Ecto neural progenitor cell (in vitro differentiated cells): ENCODE measurements around the gene U2AF2.

Experiments
- DNase-seq: peaks from one replicate; pipeline ENCODE4 v3.0.0-alpha.2; 2018; ENCODE audit warnings: low spot score

The U2AF2 gene

DNA sequence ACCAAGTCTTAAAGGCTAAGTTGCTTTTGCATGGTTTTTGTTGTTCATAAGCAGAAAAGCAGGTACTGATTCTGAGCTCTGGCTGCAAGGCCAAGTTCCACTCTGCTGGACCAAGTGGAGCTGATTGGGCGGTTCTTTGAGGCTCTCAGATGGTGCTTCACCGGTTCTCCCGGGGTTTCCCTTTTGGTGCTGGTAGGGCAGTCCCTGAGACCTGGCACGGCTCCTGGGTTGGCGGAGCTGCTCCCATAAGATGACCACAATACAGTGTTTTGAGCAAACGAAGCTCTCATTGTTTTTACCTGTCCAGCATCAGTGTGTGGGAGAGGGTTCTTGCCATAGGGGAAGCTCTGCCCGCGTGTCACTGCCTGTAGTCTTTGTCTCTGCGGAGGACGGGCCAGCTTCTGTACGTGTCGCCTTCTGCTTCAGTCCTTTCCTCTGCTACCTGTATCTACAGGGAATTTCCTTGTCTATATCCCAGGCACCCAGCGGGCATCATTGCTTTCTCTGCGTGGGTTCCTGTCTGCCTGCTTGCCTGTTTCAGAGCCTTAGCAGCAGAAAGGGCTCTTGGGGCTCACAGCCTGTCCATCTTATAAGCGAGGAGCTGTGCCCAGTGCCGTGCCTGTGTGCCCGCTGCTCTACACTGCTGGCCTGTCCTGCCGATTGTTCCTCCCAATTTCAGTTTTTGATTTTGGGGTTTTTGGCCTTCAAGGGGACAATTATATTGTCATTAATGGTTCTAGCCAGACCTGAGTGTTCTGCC is 2.3 kb downstream of the U2AF2 start:
- DNase-seq: no peak

DNA sequence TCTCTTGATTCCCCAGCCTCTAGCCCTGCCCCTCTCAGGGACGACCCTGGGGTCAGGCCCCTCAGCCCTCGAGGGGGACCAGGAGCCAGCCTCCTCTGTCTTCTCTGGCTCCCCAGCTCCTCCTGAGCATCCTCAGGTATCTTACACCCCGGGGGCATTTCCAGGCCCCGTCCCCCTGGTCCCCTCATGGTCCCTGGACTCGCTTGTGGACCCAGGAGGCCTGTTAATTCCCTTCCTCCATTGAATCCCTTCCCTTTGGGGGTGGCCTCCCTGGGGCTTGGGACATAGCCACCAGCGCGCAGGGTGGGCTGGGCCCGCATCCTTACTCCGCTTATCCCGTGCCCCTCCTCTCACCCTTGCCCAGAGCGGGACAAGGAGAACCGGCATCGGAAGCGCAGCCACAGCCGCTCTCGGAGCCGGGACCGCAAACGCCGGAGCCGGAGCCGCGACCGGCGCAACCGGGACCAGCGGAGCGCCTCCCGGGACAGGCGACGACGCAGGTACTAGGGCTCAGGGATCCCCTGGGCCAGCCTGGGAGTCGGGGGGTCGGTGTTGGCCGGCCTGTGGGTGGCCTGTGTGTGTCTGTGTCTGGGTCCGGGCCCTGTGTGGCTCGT is 4.1 kb downstream of the U2AF2 start:
- no peak for DNase-seq

DNA sequence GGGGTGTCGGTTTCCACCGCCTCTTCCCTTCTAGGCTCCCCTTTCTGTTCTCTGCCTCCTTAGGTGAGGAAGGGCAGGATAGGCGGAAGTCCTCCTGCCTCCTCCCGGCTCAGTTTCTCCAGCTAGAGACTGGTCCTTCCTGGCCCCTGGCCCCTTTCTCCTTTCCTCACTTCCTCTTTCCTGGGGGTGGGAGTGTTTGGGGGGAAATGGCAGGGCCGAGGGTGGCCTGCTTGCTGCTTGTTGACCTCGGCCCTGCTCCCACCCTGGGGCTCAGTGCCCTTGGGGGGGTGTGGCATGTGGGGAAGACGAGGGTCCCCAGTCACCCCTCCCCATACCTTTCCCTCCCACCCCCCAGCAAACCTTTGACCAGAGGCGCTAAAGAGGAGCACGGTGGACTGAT is 5.0 kb downstream of the U2AF2 start:
- no peak for DNase-seq

DNA sequence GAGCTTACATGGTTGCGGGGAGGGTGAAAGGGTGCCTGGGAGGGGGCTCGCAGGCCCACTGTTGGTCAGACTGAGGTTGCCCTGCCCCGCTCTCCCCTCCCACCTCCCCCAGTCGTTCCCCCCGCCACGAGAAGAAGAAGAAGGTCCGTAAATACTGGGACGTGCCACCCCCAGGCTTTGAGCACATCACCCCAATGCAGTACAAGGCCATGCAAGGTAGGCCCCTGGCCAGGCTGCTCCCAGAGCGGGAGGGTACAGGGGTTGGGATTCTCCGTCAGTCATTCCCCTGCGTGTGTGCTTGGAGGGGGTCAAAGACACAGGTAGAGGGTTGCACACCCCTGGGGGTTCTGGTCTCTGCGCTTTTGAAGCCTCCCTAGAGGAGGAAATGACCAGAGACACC is 5.6 kb downstream of the U2AF2 start:
- DNase-seq: no peak

DNA sequence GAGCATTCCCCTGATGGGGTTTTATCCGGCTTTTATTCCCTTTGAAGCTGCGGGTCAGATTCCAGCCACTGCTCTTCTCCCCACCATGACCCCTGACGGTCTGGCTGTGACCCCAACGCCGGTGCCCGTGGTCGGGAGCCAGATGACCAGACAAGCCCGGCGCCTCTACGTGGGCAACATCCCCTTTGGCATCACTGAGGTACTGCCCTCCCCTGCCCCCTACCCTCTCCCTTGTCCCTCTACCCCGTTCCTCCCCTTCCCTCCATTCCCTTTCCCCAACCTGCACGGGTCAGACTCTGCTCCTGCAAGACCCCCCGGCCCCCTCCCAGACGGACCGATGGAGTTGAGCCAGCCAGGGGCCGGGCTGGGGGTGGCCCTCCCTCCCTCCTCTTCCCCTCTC is 6.2 kb downstream of the U2AF2 start:
- no peak for DNase-seq

DNA sequence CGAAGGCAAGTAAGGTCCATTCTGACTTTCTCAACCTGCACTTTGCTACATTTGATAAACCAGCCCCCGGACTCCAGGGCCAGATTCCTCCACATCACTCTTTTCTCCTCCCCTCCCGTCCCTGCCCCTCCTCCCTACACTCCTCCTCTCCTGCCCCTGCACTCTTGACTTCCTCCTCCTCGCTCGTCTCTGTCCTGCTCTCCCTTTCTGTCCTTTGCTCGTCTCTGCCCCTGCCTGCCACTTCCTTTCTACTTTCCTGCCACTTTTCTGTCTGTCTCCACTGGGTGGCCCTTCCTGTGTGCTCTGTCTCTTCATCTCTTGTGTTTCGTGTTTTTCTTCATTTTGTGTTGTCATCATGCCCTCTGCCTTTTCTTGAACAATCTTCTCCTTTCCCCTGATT is 7.0 kb downstream of the U2AF2 start:
- DNase-seq: no peak

DNA sequence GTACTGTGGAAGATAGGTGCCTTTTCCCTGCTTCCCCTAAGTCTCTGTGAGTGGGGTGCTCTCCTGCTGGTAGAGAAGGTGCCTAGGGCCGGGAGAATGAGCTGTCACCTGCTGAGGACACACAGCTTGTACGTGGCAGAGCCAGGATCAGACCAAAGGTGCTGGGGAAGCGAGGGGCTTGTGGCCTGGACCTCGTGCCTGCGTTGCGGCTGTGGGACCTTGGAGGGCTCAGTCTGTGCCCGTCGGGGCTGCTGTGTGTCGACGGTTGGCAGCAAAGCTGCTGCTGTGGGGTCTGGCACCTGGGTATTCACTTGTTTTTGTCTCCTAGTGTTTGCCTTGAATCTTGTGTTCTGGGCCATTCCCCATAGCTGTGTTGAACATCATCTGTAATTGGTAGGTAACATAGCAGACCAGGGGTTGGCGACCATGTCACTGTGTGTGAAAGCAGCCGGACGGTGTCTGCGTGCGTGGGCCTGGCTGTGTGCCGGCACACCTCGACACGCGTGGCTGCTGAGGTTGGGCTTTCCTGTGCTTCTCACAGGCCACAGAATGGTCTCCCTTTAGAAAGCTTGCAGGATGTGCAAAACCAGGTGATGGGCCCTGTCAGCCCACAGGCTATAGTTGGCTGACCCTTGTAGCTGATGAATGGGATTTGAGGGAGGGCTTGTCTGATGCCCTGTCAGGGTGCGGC is 9.2 kb downstream of the U2AF2 start:
- DNase-seq: no peak

DNA sequence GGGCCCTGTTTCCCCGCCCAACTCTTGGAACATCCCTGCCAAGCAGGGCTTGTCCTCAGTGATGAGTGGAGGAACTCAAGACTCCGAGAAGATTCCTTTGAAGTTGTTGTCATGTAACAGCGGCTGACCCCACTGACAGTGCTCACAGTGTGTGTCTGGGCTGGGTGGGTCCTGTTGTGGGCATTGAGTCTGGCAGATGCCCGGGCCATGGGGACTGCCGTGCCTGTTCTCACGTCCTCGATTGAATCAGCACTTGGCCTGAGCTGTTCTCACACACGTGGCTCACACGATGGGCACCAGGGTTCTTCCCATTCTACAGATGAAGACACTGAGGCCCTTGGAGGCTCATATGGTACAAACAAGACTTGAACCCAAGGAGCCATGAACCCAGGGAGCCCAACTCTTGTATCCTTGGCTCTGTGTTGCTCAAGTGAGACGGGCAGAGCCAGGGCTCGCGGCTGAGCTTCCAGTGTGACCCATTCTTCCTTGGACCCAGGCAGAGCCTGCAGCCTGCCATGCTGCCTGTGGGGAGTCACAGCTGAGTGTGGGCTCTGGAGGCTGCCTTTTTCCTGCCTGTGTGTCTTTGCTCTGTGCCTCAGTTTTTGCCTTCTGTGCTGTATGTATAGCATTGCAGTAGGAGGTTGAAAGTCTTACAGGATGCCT is 11.6 kb downstream of the U2AF2 start:
- no peak for DNase-seq

DNA sequence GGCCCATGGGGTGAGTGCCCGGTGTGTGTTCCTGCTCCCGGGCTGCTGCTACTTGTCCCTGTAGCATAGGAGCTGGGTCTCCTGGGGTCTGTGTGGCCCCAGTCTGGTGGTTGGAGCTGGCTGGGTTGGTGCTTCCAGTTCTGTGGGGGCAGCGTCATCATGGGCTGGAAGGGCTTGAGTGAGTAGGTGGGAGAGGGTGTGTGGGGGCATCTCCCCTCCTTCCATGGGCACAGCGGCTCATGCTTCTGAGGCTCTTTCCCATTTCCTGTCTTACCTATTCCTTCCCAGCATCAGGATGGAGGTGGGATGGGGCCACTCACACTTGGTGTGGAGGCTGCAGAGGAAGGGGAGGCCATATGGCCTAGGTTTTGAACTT is 12.2 kb downstream of the U2AF2 start:
- no peak for DNase-seq

DNA sequence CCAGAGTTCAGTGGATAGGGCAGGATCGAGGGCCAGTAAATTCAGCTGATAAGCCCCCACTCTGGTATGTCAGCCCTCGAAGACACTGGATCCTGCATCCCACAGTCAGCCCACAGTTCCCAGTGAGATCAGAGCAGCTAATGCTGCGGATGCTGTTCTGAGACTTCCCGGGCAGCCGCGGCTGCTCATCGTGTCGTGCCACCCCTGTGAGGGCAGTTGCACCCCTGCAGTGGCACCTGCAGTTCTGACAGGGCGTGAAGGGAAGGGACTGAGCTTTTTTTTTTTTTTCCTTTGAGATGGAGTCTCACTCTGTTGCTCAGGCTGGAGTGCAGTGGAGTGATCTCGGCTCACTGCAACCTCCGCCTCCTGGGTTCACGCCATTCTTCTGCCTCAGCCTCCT is 12.7 kb downstream of the U2AF2 start:
- no peak for DNase-seq

DNA sequence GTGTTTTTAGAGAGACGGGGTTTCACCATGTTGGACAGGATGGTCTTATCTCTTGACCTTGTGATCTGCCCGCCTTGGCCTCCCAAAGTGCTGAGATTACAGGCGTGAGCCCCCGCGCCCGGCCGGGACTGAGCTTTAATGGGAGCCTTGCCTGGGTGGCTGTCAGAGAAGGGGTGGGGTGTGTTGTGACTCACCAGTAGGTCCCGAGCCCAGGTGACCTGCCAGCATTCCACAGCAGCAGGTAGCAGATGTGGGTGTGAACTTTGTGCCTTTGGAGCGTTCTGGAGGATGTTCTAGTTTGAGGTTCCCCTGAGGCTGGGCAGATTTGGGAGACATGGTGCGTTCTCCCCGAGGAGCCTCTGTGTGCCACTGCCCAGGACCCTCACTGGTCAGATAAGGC is 13.1 kb downstream of the U2AF2 start:
- DNase-seq: no peak

DNA sequence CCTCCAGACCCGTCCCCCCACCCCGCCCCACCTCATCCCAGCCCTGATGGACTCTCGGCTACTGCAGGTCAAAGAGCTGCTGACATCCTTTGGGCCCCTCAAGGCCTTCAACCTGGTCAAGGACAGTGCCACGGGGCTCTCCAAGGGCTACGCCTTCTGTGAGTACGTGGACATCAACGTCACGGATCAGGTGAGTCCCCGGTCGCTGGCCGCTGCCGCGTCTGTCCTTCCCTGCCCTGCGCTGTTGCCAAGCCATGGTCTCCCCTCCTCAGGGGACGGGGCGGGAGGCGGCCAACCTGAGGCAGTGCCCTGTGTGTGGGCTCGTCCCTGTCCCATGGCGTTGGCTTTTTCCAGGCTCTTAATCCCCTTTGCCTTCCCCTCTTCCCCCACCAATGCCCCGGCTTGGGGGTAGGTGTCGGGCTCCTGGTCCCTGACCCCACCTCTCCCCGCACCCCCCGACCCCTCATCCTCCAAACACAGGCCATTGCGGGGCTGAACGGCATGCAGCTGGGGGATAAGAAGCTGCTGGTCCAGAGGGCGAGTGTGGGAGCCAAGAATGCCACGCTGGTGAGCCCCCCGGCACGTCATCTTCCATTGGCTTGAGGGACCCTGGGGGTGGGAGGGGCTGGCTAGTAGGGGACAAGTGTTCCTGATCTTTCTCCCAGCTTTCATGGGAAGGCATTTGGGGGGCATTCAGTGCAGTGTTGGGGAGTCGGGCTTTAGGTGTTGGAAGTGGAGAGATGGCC is 13.9 kb downstream of the U2AF2 start:
- no peak for DNase-seq

DNA sequence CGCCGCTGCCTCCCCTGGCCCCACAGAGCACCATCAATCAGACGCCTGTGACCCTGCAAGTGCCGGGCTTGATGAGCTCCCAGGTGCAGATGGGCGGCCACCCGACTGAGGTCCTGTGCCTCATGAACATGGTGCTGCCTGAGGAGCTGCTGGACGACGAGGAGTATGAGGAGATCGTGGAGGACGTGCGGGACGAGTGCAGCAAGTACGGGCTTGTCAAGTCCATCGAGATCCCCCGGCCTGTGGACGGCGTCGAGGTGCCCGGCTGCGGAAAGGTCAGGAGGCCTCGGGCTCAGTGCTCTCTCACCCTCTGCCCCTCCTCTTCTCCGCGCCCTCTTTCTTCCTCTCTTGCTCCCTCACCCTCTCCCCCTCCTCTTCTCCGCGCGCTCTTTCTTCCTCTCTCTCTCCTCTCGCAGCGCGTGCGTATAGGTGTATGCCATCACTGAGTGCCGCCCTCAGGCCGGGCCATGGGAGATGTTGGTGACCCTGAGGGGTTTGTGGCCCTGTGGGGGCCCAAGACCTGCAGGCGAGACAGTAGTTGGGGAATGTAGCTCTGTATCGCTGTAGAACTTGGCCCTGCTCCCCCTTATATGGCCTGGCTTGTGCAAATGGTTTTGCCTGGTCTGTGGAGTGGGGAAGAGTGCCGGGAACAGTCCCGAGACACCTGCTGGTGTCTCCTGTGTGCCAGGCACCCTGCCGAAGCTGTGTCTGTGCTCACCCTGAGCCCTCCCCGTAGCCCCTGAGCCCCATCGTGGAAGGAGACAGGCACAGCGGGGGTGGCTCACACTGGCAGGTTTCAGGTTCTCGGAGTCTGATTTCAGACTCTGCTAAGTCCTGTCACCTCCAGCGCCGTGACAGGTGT is 14.8 kb downstream of the U2AF2 start:
- DNase-seq: no peak

DNA sequence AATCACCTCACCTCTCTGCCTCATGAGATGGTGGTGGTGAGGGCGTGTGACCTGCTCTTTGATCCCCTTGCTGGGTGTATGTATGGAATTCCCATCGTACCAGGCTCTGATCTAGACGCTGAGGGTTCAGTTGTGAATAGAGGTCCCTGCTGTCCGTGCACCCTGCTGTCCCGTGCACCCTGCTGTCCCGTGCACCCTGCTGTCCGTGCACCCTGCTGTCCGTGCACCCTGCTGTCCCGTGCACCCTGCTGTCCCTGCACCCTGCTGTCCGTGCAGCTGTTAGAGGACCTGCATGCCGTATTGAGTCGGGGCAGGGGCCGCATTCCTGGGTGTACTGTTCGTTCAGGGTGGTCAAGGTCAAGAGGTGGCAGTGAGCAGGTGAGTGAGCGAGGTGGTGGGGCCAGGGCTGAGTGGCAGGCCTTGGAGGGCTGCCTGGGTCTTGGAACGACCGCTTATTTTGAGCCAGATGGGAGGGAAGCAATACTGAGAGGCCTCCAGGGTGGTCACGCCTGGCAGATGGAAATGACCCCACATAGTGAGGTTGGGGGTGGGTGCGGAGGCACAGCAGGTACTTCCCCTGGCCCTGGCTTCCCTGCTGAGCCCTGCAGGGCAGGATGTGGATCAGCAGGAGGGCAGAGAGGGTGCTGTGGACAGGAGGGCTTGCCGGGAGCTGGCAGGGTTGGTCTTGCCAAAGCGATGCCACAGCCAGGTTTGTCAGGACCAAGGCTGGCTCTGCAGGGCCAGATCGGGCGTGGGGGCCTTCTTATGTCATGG is 15.6 kb downstream of the U2AF2 start:
- DNase-seq: peak; percentile 78

DNA sequence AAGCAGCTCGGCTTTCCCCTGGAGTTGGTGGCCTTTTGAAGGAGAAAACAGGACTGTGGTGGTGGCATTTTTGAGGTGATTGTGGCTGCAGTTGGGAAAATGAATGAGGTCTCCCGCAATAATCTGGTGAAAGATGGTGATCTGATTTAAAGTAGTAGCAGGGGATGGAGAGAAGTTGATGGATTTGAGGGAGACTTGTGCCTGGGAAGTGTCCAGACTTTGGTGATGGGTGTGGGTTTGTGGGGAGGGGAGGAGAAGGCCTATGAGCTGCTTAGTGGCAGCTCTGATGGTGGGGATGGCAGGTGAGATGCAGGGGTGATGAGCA is 16.2 kb downstream of the U2AF2 start:
- no peak for DNase-seq

DNA sequence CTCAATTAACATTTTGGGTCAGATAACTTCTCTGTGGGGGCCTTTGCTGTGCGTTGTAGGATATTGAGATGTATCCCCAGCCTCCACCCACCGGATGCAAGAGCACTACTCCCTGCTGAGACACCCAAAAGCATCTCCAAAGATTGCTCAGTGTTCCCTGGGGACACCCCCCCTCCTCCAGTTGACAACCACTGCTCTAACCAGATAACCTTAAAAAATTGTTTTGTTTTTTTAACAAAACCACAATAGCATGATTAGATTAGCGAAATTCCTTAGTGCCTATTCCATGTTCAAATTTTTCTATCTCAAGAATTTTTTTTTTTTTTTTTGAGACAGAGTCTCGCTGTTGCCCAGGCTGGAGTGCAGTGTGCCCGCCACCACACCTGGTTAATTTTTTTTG is 17.6 kb downstream of the U2AF2 start:
- no peak for DNase-seq

DNA sequence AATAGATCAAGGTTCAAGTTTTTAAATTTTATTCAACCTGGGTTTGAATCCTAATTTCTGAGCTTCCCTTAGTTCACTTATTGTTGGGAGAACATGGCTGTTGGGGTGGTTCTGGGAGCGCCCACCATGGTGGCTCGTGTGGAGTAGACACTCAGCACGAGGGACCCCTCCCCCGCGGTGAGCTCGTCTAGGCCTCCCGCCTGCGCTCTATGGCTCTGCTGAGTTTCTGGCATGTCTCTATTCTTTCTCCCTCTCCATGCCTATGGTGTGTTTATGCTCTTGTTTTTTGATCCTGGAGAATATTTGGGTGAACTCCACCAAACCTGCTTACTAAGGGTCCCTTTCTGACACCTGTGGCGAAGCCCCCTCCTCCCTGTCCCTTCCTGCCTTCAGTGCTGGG is 18.6 kb downstream of the U2AF2 start:
- DNase-seq: no peak

DNA sequence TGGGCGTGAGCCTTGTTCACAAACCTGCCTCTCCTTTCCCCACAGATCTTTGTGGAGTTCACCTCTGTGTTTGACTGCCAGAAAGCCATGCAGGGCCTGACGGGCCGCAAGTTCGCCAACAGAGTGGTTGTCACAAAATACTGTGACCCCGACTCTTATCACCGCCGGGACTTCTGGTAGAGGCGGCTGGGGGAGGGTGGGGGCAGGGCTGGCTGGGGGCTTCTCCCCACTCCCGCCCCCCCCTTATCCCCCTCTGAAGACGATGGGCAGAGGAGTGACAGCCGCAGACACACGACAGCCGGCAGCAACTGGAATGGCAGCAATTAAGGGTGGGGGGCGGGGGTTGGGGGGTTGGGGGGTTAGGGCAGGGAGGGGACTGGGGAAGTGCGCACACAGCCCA is 19.1 kb downstream of the U2AF2 start:
- DNase-seq: no peak

DNA sequence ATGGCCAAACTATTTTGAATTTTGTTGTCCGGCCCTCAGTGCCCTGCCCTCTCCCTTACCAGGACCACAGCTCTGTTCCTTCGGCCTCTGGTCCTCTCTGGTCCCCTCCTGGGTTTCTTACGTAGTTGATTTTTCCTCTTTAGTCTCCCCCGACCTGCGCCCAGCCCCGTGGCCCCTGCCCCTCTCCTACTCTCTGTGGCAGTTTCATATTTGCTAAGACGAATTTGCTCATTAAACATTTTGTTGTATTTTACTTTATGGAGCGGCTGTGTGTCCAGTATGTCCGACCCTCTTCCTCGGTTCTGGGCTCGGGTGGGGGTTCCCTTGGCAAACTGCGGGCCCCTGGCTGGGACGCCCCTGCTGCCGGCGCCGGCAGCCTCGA is 19.6 kb downstream of the U2AF2 start:
- DNase-seq: no peak

DNA sequence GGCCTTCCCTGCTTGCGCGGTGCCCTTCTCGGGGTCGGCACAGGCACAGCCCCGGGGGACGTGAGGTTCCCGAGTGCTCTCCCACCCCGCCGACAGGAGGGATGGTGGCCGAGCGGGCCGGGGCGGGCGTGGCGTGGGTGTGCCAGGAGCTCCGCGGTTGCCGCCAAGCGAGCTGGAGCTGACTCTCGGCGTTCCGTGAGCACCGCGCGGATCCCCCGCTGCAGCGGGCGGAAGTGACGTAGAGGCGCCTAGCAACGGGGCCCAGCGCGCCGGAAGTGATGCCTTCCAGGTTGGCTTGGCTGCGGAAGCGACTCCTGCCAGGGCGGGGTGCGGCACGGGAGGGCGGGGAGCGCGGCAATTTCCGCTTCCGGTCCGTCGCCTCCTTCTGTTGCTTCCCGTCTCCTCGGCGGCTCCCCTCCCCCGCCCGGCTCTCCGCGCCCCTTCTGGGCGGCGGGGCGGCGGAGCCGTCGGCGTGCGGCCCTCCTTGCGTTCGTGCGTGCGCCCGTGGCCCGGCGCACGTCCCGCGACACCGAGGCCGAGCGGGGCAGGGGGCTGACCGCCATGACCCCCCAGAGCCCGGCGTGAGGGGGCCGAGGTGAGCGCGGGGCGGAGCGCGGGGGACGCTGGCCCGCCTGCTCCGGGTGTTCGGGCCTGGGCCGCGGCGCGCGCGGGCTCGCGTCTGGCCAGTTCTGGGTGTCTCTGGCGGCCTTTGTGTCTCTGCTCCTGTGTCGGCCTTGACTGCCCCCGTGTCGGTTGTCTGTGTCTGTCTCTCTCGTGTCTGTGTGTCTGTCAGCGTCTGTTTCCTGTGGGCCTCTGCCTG is 20.2 kb downstream of the U2AF2 start, which contains the start of gene EPN1:
TSS of gene EPN1 (plus strand) at position 386 of the 820 bp plus-strand sequence. CDS start 3,402 bp downstream, outside the sequence.
- peak; percentile 98 for DNase-seq
